8988T (cell line): ENCODE measurements around the gene PI16.

Experiments used
- DNase-seq: peaks from one replicate; pipeline ENCODE4 v3.0.0; 2011

The PI16 gene

GRCh38 chr6:36954262-36954931, at the start of gene PI16:
Gene PI16 (plus strand): TSS chr6:36954738. CDS start chr6:36954761, 23 bp downstream.
- no peak for DNase-seq

- DNase-seq: no peak
Measured at GRCh38 chr6:36904851-36905393, 49.6 kb upstream of the PI16 start.

- DNase-seq: no peak
Measured at GRCh38 chr6:36906539-36907325, 47.8 kb upstream of the PI16 start.

GRCh38 chr6:36907781-36908180, 46.8 kb upstream of the PI16 start:
- no peak for DNase-seq

GRCh38 chr6:36908747-36909146, 45.8 kb upstream of the PI16 start:
- no peak for DNase-seq

GRCh38 chr6:36912030-36912454, 42.5 kb upstream of the PI16 start:
- no peak for DNase-seq

- no peak for DNase-seq
Measured at GRCh38 chr6:36912586-36912985, 42.0 kb upstream of the PI16 start.

- DNase-seq: no peak
Measured at GRCh38 chr6:36913082-36913481, 41.5 kb upstream of the PI16 start.

- DNase-seq: peak; percentile 49
Measured at GRCh38 chr6:36914227-36914794, 40.2 kb upstream of the PI16 start.

- DNase-seq: no peak
Measured at GRCh38 chr6:36915599-36915998, 38.9 kb upstream of the PI16 start.

GRCh38 chr6:36916126-36916525, 38.4 kb upstream of the PI16 start:
- DNase-seq: no peak

GRCh38 chr6:36917541-36918193, 36.9 kb upstream of the PI16 start:
- DNase-seq: no peak

- DNase-seq: no peak
Measured at GRCh38 chr6:36920049-36920448, 34.5 kb upstream of the PI16 start.

GRCh38 chr6:36920546-36920945, 34.0 kb upstream of the PI16 start:
- DNase-seq: no peak

- no peak for DNase-seq
Measured at GRCh38 chr6:36924131-36924530, 30.4 kb upstream of the PI16 start.

- no peak for DNase-seq
Measured at GRCh38 chr6:36924778-36925374, 29.7 kb upstream of the PI16 start.

GRCh38 chr6:36925809-36926208, 28.7 kb upstream of the PI16 start:
- DNase-seq: no peak

GRCh38 chr6:36926708-36927513, 27.6 kb upstream of the PI16 start:
- no peak for DNase-seq

- no peak for DNase-seq
Measured at GRCh38 chr6:36927691-36928546, 26.6 kb upstream of the PI16 start.

- no peak for DNase-seq
Measured at GRCh38 chr6:36928547-36928918, 26.0 kb upstream of the PI16 start.

GRCh38 chr6:36929152-36929551, 25.4 kb upstream of the PI16 start:
- no peak for DNase-seq
